H1 (cell line): Measurements from ENCODE around the gene GPER1. TPM values are rescaled to one million over a fixed set of nuclear protein-coding genes. Genes with fewer than 3 reads are reported as not detected.

Experiments
- BCL11A ChIP-seq, 2 experiments: IDR thresholded peaks; one replicate each; pipeline ENCODE4 v1.6.1; 2011; ENCODE audit warnings: low read depth in 2 of 2, low read length in 2 of 2, mild to moderate bottlenecking in 2 of 2
- JUND ChIP-seq: IDR thresholded peaks from 2 replicates; pipeline ENCODE4 v1.6.1; 2011; ENCODE audit warnings: mild to moderate bottlenecking, improper control_type of control experiment, low read length
- POLR2A ChIP-seq, 2 experiments: IDR thresholded peaks; 1 replicate in 1 of 2; 2 replicates in 1 of 2; pipeline ENCODE4 v1.6.1; 2011; ENCODE audit warnings: low read depth in 2 of 2, low read length in 2 of 2, mild to moderate bottlenecking in 2 of 2; ENCODE audit errors: control extremely low read depth in 1 of 2
- SIX5 ChIP-seq: IDR thresholded peaks from 2 replicates; pipeline ENCODE4 v1.6.1; 2011; ENCODE audit warnings: mild to moderate bottlenecking, low read depth, low read length
- SUZ12 ChIP-seq: fragments of 200-600 bp; sonication (generic); IDR thresholded peaks from 2 replicates; pipeline ENCODE4 v1.6.1; 2012; ENCODE audit warnings: mild to moderate bottlenecking, inconsistent platforms, low read length, moderate library complexity, mixed read lengths
- polyA plus RNA-seq, 7 experiments: library from polyadenylated mRNA; depleted of rRNA in 3 of 7; stranded (reverse) in 5 of 7; unstranded in 2 of 7; fragments of >200 nt in 5 of 7; fragments of 200-250 nt in 2 of 7; gene quantifications; 1 replicate in 5 of 7; 2 replicates in 1 of 7; 4 replicates in 1 of 7; pipeline versions ENCODE4 v1.2.1 to v1.2.3, GENCODE V29; 2011 to 2013; ENCODE audit warnings: missing spikeins in 2 of 7, mixed read lengths in 2 of 7
- total RNA-seq: library from RNA; stranded (reverse); fragmentation: NEBNext Ultra II Directional; extraction: Animal tissue kit (Norgen Biotek cat#: 25700); gene quantifications from 2 replicates; pipeline ENCODE4 v1.2.1, GENCODE V29; 2021
- TF ChIP-seq, protein P1 (sequence below): IDR thresholded peaks from 2 replicates; pipeline ENCODE4 v1.6.1; 2012; ENCODE audit warnings: low read length, inconsistent platforms

GPER1 gene
- total and polyA plus RNA-seq, 2 of the 8 experiments (the other 6 are each of a cell fraction or from before 2014, with no cell fraction given) = 0.24 to 0.47 TPM

- TF ChIP-seq BCL11A (IDR thresholded peaks at IDR 0.05; ENCODE audit: low read depth in 2 of 2, low read length in 2 of 2) = no peak
- no peak for TF ChIP-seq POLR2A (IDR thresholded peaks at IDR 0.05; ENCODE audit: control extremely low read depth in 1 of 2, low read depth in 2 of 2, low read length in 2 of 2)
- TF ChIP-seq SUZ12 = no peak
- TF ChIP-seq, protein P1, sequence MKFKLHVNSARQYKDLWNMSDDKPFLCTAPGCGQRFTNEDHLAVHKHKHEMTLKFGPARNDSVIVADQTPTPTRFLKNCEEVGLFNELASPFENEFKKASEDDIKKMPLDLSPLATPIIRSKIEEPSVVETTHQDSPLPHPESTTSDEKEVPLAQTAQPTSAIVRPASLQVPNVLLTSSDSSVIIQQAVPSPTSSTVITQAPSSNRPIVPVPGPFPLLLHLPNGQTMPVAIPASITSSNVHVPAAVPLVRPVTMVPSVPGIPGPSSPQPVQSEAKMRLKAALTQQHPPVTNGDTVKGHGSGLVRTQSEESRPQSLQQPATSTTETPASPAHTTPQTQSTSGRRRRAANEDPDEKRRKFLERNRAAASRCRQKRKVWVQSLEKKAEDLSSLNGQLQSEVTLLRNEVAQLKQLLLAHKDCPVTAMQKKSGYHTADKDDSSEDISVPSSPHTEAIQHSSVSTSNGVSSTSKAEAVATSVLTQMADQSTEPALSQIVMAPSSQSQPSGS = no peak
- no peak for TF ChIP-seq JUND
- TF ChIP-seq SIX5 = no peak
These were observed 2.3 kb downstream of the GPER1 start (continued) for GRCh38 chr7:1090236-1090635.
